AG10803 (cell line): ENCODE measurements around the gene SPINK14.

Experiments
- DNase-seq: peaks from one replicate; pipeline ENCODE4 v3.0.0; 2010; ENCODE audit warnings: low read depth
- H3K4me3 ChIP-seq: 2 replicates; pipeline ENCODE4 v1.5.1; 2011; ENCODE audit warnings: mild to moderate bottlenecking, low read length, control low read depth
- CTCF ChIP-seq: conservative IDR thresholded peaks from 2 replicates; pipeline ENCODE4 v1.5.1; 2011; ENCODE audit warnings: mild to moderate bottlenecking, low read length, control low read depth, inconsistent platforms

SPINK14 gene

GRCh38 chr5:148146487-148146886, 21.9 kb upstream of the SPINK14 start:
- DNase-seq = no peak
- no peak for TF ChIP-seq CTCF

GRCh38 chr5:148147415-148147814, 20.9 kb upstream of the SPINK14 start:
- no peak overlapping the region for H3K4me3 ChIP-seq
- no peak for DNase-seq
- TF ChIP-seq CTCF = no peak

More at GRCh38 chr5:148146487-148146886, 21.9 kb upstream of the SPINK14 start:
- H3K4me3 ChIP-seq = no peak overlapping the region

- DNase-seq = no peak
- H3K4me3 ChIP-seq = no peak overlapping the region
- TF ChIP-seq CTCF = no peak
These were observed 16.5 kb upstream of the SPINK14 start for GRCh38 chr5:148151872-148152271.

- no peak overlapping the region for H3K4me3 ChIP-seq
- TF ChIP-seq CTCF = no peak
- DNase-seq = no peak
These were observed 15.6 kb upstream of the SPINK14 start for GRCh38 chr5:148152781-148153180.

- TF ChIP-seq CTCF = no peak
- no peak overlapping the region for H3K4me3 ChIP-seq
- no peak for DNase-seq
These were observed 11.7 kb upstream of the SPINK14 start for GRCh38 chr5:148156609-148157008.

- H3K4me3 ChIP-seq = no peak overlapping the region
- no peak for DNase-seq
- TF ChIP-seq CTCF = no peak
These were observed 6.3 kb upstream of the SPINK14 start for GRCh38 chr5:148162038-148162437.

- no peak overlapping the region for H3K4me3 ChIP-seq
- no peak for TF ChIP-seq CTCF
- no peak for DNase-seq
These were observed 5.0 kb upstream of the SPINK14 start for GRCh38 chr5:148163345-148163744.
